Activated CD8-positive, alpha-beta memory T cell treated with anti-CD3 and anti-CD28 coated beads for 24 hours (primary cell): ENCODE data around the gene FXYD5.
"Not testable (repeated sequence)": the region's sequence is repeated elsewhere in the genome, so short reads cannot be mapped to it uniquely, and the experiment has no call there.

ENCODE experiments used
- DNase-seq: peaks from one replicate; pipeline ENCODE4 v3.0.0-alpha.2; 2020

Gene FXYD5

GRCh38 chr19:35138305-35138892 is 16.1 kb upstream of the FXYD5 start, which contains the start of gene FXYD1:
FXYD1 (plus strand) TSS chr19:35138824; CDS start chr19:35140080, 1,256 bp downstream.
- no peak for DNase-seq

GRCh38 chr19:35140207-35140961 is 14.2 kb upstream of the FXYD5 start:
- DNase-seq = no peak

DNA sequence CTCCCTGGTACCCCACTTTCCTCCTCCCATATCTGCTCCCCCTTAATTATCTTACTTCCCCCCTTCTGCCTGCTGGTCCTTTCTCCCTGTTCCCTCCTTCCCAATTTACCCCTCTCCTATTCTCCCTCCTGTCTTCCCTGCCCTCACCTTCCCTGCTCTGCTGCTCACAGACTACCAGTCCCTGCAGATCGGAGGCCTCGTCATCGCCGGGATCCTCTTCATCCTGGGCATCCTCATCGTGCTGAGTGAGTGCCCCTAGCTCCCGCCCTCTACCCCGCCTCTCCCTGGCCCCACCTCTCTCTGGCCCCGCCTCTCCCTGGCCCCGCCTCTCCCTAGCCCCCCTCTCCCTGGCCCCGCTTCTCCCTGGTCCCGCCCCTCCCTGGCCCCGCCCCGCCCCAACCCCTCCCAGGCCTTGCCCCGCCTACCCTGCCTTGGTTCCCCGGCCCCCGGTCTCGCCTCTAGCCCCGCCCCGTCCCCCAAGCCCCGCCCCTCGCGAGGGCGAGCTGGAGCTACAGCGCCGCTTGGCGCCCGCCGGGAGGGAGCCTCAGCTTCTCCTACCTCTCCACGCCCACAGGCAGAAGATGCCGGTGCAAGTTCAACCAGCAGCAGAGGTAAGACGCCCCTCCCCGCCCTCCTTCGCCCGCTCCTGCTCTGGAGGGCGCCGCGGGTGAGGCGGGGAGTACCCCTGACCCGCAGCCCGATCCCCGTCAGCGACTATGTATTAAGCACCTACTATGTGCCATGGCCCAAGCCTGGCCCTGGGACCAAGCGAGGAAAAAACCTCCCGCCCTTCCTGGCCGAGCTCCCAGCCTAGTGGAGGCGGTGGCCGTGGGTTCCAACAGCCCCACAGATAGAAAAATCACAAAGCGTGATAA is 13.3 kb upstream of the FXYD5 start:
- DNase-seq = peak; percentile 98

GRCh38 chr19:35141837-35142605 is 12.5 kb upstream of the FXYD5 start:
- DNase-seq = no peak

GRCh38 chr19:35142606-35143230 is 11.8 kb upstream of the FXYD5 start:
- DNase-seq = peak; percentile 87

GRCh38 chr19:35143231-35143715 is 11.3 kb upstream of the FXYD5 start, which contains the start of gene FXYD7:
FXYD7 (plus strand) TSS chr19:35143255; CDS start chr19:35143334, 79 bp downstream.
- peak; percentile 63 for DNase-seq

GRCh38 chr19:35143818-35144217 is 10.7 kb upstream of the FXYD5 start:
- DNase-seq = no peak

DNA sequence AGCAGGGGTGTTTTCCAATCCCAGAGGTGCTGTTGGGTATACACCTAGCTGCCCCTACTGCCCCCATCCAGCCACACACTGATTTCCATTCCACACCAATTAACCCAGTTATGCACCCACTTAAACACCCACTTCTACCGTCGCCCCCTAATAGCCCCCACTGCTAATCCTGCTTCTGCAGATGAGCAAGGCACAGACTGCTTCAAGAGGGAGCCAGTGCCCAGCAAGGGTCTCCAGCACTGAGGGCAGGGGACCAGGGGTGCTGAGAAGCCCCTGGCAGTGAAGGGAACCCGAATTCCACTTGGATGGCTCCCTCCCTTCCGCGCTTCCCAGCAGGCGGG is 10.3 kb upstream of the FXYD5 start:
- DNase-seq = no peak

DNA sequence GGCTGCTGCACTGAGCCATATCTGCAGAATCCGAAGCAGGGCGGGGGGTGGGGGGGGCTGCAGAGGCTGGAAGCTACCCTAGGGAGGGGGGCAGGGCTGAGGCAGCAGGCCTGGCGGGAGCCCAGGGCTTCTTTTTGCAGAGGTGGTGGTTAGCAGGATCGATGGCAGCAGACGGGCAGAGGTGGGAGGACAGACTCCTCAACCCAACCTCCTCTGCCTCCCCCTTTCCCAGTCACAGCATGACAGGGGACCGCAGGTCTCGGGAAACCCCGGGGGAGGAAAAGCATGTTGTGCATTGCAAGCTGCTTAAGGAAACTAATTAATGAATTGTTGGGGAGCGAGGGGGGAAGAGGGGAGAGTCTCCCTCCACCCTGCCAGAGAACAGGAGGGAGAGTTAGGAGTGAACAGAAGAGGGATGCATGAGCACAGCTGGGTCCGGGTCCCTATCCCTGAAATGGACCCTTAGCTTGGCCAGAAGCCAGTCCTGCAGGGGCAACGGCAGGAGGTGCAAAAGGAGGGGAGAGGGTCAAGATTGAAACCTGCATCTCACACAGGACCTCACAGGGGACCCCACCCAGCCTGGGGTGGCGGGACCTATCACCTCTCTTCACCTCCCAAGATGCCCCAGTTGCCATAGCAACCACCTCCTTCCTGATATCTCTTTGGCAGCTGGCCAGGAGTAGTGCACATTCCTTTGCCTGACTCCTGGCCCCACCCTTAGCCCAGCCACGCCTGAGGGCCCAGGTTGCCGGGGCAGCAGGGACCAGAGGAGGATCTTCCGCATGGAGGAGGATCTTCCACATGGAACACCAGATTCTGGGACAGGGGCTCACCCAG is 9.7 kb upstream of the FXYD5 start:
- DNase-seq = no peak

GRCh38 chr19:35146746-35147459 is 7.6 kb upstream of the FXYD5 start:
- DNase-seq = no peak

GRCh38 chr19:35149463-35149862 is 5.1 kb upstream of the FXYD5 start:
- DNase-seq = no peak

DNA sequence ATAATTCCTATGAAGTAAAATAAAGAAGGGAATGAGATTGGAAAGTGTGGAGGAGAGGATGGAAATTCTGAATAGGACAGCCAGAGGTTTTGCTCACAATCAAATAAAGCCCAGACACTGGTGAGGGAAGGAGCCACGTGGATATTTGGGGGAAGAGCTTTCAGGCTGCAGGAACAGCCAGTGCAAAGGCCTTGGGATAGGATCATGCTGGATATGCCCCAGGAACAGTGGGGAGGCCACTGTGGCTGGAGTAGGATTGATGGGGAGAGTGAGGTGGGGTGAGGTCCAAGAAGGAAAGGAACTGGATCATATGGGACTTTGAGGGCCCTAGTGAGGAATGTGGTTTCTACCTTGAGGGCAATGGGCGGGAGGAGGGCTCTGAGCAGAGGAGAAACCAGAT is 4.1 kb upstream of the FXYD5 start:
- no peak for DNase-seq

- DNase-seq = no peak
Measured at GRCh38 chr19:35151273-35152065, 3.1 kb upstream of the FXYD5 start.

GRCh38 chr19:35153129-35153522 is 1.4 kb upstream of the FXYD5 start:
- not testable (repeated sequence) for DNase-seq

- DNase-seq = peak; percentile 90
Measured at GRCh38 chr19:35153701-35154524, 622 bp upstream of the FXYD5 start.

DNA sequence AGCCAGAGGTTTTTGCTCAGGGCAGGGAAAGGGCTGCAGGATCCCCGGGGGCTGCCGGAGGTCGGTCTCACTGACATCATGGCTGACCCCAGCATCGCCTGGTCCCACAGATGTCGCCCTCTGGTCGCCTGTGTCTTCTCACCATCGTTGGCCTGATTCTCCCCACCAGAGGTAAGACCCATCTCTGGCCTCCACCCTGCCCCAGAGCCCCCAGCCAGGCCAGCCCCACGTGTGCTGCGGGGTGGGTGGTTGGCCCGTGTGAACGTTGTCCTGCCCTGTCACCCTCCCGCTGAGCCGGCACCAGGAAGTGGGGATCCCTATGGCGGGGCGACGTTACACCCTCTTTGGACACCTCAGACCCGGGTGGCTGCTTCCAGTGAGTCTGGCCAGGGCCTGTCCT is 906 bp downstream of the FXYD5 start:
- DNase-seq = peak; percentile 77

DNA sequence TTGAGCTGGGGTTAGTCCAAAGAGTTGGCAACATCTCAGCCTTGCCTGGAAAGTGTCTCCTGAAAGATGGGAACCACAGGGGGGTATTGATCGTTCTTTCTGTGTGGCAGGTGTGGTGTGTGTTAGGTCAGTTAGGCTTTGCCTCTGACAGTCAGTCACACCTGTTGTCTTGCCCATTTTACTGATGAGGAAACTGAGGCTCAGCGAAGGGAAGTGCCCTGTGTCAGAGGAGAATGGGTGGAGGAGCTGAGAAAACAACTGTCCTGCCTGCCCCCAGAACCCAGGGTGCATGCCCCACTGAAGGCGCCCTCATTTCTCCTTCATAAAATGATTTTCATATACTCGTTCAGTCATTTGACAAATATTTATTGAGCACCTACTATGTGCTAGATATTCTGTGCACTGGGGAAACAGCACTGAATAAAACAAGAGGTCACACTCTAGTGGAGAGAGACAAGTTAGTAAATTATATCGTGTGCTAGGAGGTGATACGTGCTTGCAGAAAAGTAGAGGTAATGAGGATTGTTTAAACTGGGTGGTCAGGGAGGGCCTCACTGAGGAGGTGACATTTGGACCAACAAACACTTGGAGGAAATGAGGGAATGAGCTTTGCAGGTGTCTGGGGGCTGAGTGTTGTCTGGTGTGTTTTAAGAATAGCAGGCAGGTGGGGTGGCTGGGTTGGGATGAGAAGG is 1.6 kb downstream of the FXYD5 start:
- DNase-seq = no peak

- DNase-seq = no peak
Measured at GRCh38 chr19:35156673-35157014, 2.1 kb downstream of the FXYD5 start.
